Left ventricle myocardium inferior (tissue), 1 donor: ENCODE results near the gene KATNIP. TPM values are rescaled to one million over a fixed set of nuclear protein-coding genes. Genes with fewer than 3 reads are reported as not detected.

Source experiments
- DNase-seq: peaks from one replicate; pipeline ENCODE4 v3.0.0-alpha.2; 2020
- H3K27ac ChIP-seq: fragments of 200-600 bp; replicated peaks from 2 replicates; pipeline ENCODE4 v1.8.0; 2021
- H3K27me3 ChIP-seq: fragments of 200-600 bp; 2 replicates; pipeline ENCODE4 v1.8.0; 2021; ENCODE audit warnings: low read depth
- H3K36me3 ChIP-seq: fragments of 200-600 bp; 2 replicates; pipeline ENCODE4 v1.8.0; 2021
- H3K4me1 ChIP-seq: fragments of 200-600 bp; 2 replicates; pipeline ENCODE4 v1.8.0; 2021
- H3K4me3 ChIP-seq: fragments of 200-600 bp; 2 replicates; pipeline ENCODE4 v1.8.0; 2021; ENCODE audit warnings: mild to moderate bottlenecking, moderate library complexity
- H3K9me3 ChIP-seq: fragments of 200-600 bp; replicated peaks from 2 replicates; pipeline ENCODE4 v1.8.0; 2021
- intact Hi-C: fragments of 100-400 bp; cut with micrococcal nuclease; formaldehyde crosslinking; loops from one replicate; pipeline ENCODE4 v1.11.0; 2022
- total RNA-seq: library from RNA; stranded (reverse); fragmentation: NEBNext Ultra II Directional; extraction: Animal tissue kit (Norgen Biotek cat#: 25700); gene quantifications from one replicate; pipeline ENCODE4 v1.2.1, GENCODE V29; 2021
- TF ChIP-seq, protein P1 (sequence below): fragments of 200-600 bp; IDR thresholded peaks from 2 replicates; pipeline ENCODE4 v1.8.0; 2021; ENCODE audit warnings: antibody characterized with exemption, mild to moderate bottlenecking, borderline replicate concordance
- donor health status: DM: no; HTN: yes; CAD: no; lungs with severe emphysema.

The KATNIP gene
- total RNA-seq, 1 donor from 2014 or later = 12.0 TPM

DNA sequence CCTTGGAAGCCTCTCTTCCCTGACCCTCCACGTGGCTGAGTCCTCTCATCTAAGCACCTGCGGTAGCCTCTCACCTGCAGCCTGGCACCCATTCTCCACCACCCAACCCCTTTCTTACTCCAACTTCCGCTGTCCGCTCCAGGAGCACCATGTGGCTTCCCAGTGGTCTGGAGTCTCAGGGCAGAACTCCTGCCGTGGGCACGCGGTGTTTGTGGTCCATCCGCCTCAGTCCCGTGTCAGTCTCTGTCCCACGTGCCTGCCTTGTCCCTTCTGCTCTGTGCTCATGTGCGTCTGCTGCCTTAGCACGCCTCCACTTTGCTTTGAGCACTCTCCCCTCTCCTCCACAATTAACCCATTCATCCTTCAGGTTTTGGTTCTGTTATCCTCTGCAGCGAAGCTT is 49.7 kb downstream of the KATNIP start:
- Histone ChIP-seq H3K36me3 (no peaks in the 10 kb centered on the region), H3K27ac (no peak overlapping the region), H3K4me3 (no peak overlapping the region), H3K27me3 (no peaks in the 10 kb centered on the region), H3K4me1 (peaks cover 4% of the 10 kb centered on the region), H3K9me3 (no peaks in the 10 kb centered on the region)
- DNase-seq = no peak
- intact Hi-C loops = no loop called here
- TF ChIP-seq, protein P1, sequence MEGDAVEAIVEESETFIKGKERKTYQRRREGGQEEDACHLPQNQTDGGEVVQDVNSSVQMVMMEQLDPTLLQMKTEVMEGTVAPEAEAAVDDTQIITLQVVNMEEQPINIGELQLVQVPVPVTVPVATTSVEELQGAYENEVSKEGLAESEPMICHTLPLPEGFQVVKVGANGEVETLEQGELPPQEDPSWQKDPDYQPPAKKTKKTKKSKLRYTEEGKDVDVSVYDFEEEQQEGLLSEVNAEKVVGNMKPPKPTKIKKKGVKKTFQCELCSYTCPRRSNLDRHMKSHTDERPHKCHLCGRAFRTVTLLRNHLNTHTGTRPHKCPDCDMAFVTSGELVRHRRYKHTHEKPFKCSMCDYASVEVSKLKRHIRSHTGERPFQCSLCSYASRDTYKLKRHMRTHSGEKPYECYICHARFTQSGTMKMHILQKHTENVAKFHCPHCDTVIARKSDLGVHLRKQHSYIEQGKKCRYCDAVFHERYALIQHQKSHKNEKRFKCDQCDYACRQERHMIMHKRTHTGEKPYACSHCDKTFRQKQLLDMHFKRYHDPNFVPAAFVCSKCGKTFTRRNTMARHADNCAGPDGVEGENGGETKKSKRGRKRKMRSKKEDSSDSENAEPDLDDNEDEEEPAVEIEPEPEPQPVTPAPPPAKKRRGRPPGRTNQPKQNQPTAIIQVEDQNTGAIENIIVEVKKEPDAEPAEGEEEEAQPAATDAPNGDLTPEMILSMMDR = no peak

Other genes starting within 250 kb of the KATNIP start
- 12.0 TPM for gene IL4R, start 236.2 kb upstream of the KATNIP start, total RNA-seq
- gene IL21R, start 148.0 kb upstream of the KATNIP start, total RNA-seq = 0.05 TPM
- gene GTF3C1, start 231 bp upstream of the KATNIP start, total RNA-seq = 46.9 TPM